ENCODE data around the gene ZNF672. TPM values are rescaled to one million over a fixed set of nuclear protein-coding genes. Genes with fewer than 3 reads are reported as not detected.

Gene ZNF672
- polyA plus RNA-seq, 1 of the 3 experiments (the other 2 are of a cell fraction): 14.2 TPM

DNA sequence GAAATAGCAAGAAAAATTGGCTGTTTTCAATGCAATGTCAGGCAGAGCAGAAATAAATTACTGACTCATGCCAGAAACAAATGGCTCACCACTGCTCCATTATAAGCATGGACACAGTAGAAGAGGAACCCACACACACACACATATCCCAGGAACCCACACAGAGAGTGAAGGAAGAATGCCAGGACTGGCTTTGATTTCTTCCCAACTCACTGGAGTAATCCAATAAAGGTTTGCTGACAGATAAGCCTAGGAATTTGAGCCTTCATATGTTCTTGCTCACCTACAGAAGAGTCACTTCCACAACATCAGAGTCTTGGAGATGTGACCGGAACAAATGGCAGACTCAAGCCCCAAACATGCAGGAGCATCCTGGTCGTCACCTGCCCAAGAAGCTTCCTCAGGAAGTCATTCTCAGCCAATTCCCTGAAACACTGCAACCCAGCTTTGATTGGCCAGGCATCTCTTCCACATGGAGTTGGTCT lies 14.5 kb upstream of the ZNF672 start:
- Histone ChIP-seq H3K27ac (ENCODE audit: low read depth in 2 of 2, low read length in 1 of 2) (peak overlapping the region in 1 of 2 experiments; percentile 92; a peak in 3 of 4 replicates), H3K4me1 (ENCODE audit: control insufficient read depth in 1 of 2, insufficient read depth in 2 of 2, low read depth in 1 of 2, low read length in 1 of 2) (peaks cover 37 to 48% of the 10 kb centered on the region in 2 experiments), H3K9ac (peak overlapping the region; percentile 82), H3K79me2 (ENCODE audit: insufficient read depth) (peaks cover 61% of the 10 kb centered on the region), H3K9me2 (no peaks in the 10 kb centered on the region), H3F3A (replicated peaks; ENCODE audit: insufficient read depth) (peaks cover 38% of the 10 kb centered on the region), H2AFZ (ENCODE audit: low read depth) (no peak overlapping the region), H3K27me3 (ENCODE audit: insufficient read depth) (no peaks in the 10 kb centered on the region), H3K4me3 (ENCODE audit: low read depth in 2 of 2, low read length in 1 of 2) (peak overlapping the region; percentile 72; a peak in 3 of 4 replicates), H3K4me2 (peak overlapping the region; percentile 81), H3K36me3 (replicated peaks in 1 of 2; ENCODE audit: control insufficient read depth in 1 of 2, insufficient read depth in 2 of 2, low read length in 1 of 2) (peaks cover 14 to 25% of the 10 kb centered on the region in 2 experiments), H4K20me1 (ENCODE audit: insufficient read depth) (peaks cover 6% of the 10 kb centered on the region; the same call in 1 of the 2 replicates), H3K9me3 (no peaks in the 10 kb centered on the region)
- WGBS (ENCODE audit: low lambda C conversion rate): 38% methylated on average over 1 of the region's 2 CpGs
- ChIA-PET POLR2A (no interaction called here), CTCF (interaction anchor here (1.6 to 5.0 kb wide), 3 partner anchors 16 to 200 kb away, joined by 4 to 24 read pairs (median 6); partner anchors contain the start of gene ZNF692)
- DNase-seq: no peak
- TF ChIP-seq, protein P1, sequence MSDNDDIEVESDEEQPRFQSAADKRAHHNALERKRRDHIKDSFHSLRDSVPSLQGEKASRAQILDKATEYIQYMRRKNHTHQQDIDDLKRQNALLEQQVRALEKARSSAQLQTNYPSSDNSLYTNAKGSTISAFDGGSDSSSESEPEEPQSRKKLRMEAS (IDR thresholded peaks at IDR 0.05; ENCODE audit: low read depth): no peak
- TF ChIP-seq FOXJ3 (CRISPR knock-in tag; IDR thresholded peaks at IDR 0.05) (no peak), EZH2phosphoT487 (IDR thresholded peaks at IDR 0.05; ENCODE audit: borderline replicate concordance, low read depth) (no peak), POLR2AphosphoS5 (IDR thresholded peaks at IDR 0.05; ENCODE audit: low read depth, low read length) (no peak), TCF12 (IDR thresholded peaks at IDR 0.05) (peak; percentile 77), RCOR1 (IDR thresholded peaks at IDR 0.05; ENCODE audit: low read length) (no peak), ELF1 (IDR thresholded peaks at IDR 0.05) (no peak), RXRA (IDR thresholded peaks at IDR 0.05; ENCODE audit: borderline replicate concordance, low read depth) (peak; percentile 11; the same call in 1 of the 2 replicates), TAF1 (IDR thresholded peaks at IDR 0.05; ENCODE audit: borderline replicate concordance, low read depth, low read length) (no peak), NRF1 (IDR thresholded peaks at IDR 0.05; ENCODE audit: low read depth, low read length) (no peak), TEAD4 (IDR thresholded peaks at IDR 0.05; ENCODE audit: borderline replicate concordance, insufficient read depth) (no peak), EP300 (IDR thresholded peaks at IDR 0.05; ENCODE audit: borderline replicate concordance in 1 of 2, low read depth in 1 of 2, low read length in 1 of 2) (peak in 1 of 2 experiments; percentile 55; a peak in 1 of 4 replicates), RAD21 (IDR thresholded peaks at IDR 0.05; ENCODE audit: low read length) (no peak), SMC3 (IDR thresholded peaks at IDR 0.05; ENCODE audit: low read depth, low read length) (no peak), NFIC (IDR thresholded peaks at IDR 0.05; ENCODE audit: borderline replicate concordance) (peak; percentile 57; the same call in 1 of the 2 replicates), MEF2A (IDR thresholded peaks at IDR 0.05; ENCODE audit: borderline replicate concordance, low read depth) (no peak), GATA2 (CRISPR knock-in tag; IDR thresholded peaks at IDR 0.05) (no peak), YY1 (IDR thresholded peaks at IDR 0.05; ENCODE audit: low read depth) (no peak), FOXM1 (IDR thresholded peaks at IDR 0.05; ENCODE audit: low read depth) (no peak), CHD2 (IDR thresholded peaks at IDR 0.05; ENCODE audit: low read length, partially characterized antibody) (no peak), JUND (IDR thresholded peaks at IDR 0.05) (peak; percentile 35), FOSL2 (IDR thresholded peaks at IDR 0.05; ENCODE audit: borderline replicate concordance, low read depth) (peak; percentile 56; the same call in 1 of the 2 replicates), SIN3A (IDR thresholded peaks at IDR 0.05; ENCODE audit: borderline replicate concordance, low read depth, low read length) (no peak), RFX5 (IDR thresholded peaks at IDR 0.05; ENCODE audit: low read length) (no peak)
- TF ChIP-seq, protein P2, sequence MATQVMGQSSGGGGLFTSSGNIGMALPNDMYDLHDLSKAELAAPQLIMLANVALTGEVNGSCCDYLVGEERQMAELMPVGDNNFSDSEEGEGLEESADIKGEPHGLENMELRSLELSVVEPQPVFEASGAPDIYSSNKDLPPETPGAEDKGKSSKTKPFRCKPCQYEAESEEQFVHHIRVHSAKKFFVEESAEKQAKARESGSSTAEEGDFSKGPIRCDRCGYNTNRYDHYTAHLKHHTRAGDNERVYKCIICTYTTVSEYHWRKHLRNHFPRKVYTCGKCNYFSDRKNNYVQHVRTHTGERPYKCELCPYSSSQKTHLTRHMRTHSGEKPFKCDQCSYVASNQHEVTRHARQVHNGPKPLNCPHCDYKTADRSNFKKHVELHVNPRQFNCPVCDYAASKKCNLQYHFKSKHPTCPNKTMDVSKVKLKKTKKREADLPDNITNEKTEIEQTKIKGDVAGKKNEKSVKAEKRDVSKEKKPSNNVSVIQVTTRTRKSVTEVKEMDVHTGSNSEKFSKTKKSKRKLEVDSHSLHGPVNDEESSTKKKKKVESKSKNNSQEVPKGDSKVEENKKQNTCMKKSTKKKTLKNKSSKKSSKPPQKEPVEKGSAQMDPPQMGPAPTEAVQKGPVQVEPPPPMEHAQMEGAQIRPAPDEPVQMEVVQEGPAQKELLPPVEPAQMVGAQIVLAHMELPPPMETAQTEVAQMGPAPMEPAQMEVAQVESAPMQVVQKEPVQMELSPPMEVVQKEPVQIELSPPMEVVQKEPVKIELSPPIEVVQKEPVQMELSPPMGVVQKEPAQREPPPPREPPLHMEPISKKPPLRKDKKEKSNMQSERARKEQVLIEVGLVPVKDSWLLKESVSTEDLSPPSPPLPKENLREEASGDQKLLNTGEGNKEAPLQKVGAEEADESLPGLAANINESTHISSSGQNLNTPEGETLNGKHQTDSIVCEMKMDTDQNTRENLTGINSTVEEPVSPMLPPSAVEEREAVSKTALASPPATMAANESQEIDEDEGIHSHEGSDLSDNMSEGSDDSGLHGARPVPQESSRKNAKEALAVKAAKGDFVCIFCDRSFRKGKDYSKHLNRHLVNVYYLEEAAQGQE (IDR thresholded peaks at IDR 0.05; ENCODE audit: low read depth, low read length): no peak
- TF ChIP-seq, protein P3, sequence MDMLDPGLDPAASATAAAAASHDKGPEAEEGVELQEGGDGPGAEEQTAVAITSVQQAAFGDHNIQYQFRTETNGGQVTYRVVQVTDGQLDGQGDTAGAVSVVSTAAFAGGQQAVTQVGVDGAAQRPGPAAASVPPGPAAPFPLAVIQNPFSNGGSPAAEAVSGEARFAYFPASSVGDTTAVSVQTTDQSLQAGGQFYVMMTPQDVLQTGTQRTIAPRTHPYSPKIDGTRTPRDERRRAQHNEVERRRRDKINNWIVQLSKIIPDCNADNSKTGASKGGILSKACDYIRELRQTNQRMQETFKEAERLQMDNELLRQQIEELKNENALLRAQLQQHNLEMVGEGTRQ (IDR thresholded peaks at IDR 0.05; ENCODE audit: borderline replicate concordance, low read depth, low read length): no peak
- TF ChIP-seq, protein P4, sequence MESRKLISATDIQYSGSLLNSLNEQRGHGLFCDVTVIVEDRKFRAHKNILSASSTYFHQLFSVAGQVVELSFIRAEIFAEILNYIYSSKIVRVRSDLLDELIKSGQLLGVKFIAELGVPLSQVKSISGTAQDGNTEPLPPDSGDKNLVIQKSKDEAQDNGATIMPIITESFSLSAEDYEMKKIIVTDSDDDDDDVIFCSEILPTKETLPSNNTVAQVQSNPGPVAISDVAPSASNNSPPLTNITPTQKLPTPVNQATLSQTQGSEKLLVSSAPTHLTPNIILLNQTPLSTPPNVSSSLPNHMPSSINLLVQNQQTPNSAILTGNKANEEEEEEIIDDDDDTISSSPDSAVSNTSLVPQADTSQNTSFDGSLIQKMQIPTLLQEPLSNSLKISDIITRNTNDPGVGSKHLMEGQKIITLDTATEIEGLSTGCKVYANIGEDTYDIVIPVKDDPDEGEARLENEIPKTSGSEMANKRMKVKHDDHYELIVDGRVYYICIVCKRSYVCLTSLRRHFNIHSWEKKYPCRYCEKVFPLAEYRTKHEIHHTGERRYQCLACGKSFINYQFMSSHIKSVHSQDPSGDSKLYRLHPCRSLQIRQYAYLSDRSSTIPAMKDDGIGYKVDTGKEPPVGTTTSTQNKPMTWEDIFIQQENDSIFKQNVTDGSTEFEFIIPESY (IDR thresholded peaks at IDR 0.05; ENCODE audit: borderline replicate concordance, low read depth): peak; percentile 21; the same call in 1 of the 2 replicates
- TF ChIP-seq, protein P5, sequence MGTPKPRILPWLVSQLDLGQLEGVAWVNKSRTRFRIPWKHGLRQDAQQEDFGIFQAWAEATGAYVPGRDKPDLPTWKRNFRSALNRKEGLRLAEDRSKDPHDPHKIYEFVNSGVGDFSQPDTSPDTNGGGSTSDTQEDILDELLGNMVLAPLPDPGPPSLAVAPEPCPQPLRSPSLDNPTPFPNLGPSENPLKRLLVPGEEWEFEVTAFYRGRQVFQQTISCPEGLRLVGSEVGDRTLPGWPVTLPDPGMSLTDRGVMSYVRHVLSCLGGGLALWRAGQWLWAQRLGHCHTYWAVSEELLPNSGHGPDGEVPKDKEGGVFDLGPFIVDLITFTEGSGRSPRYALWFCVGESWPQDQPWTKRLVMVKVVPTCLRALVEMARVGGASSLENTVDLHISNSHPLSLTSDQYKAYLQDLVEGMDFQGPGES (IDR thresholded peaks at IDR 0.05; ENCODE audit: low read depth, low read length): no peak

Measured in SK-N-SH (cell line).